GM12801 (cell line): ENCODE results near the gene HACD2.

Source experiments
- TF ChIP-seq, protein P1 (sequence below): IDR thresholded peaks from one replicate; pipeline ENCODE4 v1.5.1; 2011; ENCODE audit warnings: control low read depth; ENCODE audit not compliant: insufficient read length; ENCODE audit errors: extremely low read depth

HACD2 gene

DNA sequence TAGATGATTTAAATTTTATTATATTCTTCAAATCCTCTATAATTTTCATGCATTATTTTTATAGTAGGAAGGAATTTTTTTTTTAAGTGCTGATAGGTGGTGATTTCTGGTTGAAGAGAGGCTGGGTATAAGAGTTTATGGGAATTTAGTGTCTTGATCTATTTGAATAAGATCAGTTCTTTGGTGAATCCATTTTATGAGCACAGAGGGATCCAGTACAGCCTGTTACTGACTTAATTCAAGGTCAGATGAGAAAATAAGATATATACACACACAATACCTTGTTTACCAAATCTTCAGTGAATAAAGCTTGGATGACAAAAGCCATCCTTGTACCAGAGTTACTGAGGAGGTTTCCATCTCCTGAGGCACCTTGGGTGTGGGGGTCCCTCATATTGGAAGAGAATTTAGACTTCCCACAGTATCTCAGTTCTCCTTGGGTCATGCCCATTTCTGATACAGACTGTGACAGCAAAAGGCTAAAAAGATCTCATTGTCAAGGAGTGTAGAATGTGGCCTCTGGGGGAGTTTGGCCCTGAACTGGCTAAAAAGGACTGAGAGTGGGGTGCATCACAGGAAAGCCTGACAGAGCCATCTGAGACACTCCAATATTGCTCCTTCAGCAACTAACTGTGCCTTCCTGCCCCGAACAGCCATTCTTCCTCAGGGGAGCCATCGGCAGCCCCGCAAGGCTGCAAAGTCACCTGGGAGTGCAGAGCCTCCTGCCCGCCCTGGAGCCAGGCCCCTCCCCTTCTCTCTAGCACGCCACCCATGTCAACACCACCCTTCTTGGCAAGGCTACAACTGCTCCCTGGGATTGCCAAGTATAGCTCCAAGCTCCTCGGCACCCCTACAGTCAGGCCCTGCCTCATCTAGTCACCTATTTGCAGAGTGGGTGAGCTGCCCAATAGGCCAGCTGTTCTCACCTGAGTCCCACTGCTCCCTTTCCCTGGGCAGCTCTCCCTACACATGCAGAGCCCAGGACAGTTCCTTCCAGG is 43.1 kb upstream of the HACD2 start:
- TF ChIP-seq, protein P1, sequence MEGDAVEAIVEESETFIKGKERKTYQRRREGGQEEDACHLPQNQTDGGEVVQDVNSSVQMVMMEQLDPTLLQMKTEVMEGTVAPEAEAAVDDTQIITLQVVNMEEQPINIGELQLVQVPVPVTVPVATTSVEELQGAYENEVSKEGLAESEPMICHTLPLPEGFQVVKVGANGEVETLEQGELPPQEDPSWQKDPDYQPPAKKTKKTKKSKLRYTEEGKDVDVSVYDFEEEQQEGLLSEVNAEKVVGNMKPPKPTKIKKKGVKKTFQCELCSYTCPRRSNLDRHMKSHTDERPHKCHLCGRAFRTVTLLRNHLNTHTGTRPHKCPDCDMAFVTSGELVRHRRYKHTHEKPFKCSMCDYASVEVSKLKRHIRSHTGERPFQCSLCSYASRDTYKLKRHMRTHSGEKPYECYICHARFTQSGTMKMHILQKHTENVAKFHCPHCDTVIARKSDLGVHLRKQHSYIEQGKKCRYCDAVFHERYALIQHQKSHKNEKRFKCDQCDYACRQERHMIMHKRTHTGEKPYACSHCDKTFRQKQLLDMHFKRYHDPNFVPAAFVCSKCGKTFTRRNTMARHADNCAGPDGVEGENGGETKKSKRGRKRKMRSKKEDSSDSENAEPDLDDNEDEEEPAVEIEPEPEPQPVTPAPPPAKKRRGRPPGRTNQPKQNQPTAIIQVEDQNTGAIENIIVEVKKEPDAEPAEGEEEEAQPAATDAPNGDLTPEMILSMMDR, result no peak

DNA sequence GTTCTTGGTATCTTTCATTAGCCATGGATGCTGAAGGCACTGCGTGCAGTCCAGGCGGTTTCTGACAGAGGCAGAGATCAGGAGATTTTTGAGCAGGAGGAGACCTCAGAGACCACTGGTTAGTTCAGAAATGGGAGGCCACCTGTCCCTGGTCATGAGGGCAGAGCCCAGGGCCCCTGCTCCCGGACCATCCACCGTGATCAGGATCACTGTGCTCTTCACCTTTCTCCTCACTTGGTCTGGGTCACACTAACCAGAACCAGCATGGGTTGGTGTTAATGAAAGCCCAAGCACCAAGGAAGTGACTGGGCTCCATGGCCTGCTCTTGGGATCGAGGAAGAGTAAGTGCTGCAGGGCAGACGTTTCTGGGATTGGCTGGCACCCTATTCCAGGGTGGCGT is 42.0 kb upstream of the HACD2 start:
- TF ChIP-seq, protein P1, result no peak

DNA sequence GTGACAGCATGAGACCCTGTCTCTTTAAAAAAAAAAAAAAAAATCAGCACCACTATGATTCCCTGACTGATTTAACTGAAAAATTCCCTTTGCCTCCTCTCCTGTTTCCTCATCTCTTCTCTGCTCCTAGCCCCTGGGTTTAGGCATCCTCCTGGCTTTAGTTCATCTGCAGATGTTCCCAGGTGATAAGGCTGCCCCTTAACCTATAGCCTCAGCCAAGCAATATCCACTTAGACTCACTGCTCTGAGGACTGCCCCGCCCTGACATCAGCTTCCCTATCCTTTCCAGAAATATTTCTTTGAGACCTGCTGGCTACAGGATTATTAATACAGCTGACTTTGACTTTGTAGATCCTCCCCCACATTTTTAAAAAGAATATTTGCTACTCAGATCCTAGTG is 39.4 kb upstream of the HACD2 start:
- TF ChIP-seq, protein P1, result no peak

DNA sequence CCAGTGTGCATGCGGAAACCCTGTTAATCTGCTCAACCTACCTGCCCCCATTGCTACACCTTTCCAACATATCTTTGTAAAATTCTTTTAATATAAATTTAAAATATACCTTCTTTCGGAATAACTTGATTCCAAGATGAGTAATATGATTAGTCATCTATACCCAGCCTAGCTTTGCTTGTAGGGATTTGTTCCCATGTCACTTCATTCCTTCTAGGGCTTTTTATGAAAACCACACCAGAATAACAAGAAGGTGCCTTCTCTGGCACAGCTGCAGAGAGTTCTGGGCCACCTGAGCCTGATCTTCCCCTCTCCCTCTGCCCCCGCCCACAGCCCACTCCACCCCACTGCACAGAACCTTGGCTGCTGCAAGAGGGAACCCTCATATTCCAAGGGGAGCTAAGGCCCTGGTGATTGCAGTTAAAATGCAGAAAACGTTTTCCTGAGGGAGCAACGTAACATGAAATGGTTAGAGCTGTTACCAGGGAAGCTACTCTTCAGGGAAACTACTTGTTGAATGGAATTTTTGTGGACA is 38.6 kb upstream of the HACD2 start:
- TF ChIP-seq, protein P1, result no peak

DNA sequence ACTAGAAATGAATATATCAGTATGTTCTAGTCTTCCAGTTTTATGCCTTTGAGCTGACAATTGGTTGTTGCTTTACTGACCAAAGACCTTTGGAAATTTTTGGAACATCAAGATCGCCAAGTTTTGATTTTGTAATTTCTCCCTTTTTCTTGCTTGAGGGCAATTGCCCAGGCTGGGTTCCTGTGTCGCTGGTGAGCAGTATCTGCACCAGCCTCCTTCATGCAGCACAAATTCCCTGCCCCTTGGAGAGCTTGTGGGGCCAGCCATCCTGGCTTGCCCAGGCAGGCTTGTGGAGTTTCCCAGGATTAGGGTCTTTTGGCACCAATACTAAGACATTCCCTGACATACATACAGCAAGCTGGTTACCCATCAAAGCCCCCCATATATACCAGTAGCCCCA is 37.9 kb upstream of the HACD2 start:
- TF ChIP-seq, protein P1, result no peak

DNA sequence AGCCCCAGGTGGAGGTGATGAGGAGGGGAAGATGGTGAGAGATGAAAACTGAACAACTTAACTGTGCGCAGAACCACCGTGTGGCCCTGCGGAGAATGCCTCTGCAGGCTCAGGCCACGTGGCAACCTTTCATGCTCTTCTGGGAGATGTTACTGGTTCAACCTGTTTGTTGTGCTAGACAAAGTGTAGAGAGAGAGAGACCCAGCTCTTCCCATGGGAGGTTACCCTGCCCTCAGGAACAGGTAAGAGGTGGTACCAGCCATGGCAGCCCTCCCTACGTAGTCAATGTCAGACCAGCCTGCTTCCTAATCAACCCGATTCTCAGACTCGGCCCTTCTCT is 37.0 kb upstream of the HACD2 start:
- TF ChIP-seq, protein P1, result no peak

DNA sequence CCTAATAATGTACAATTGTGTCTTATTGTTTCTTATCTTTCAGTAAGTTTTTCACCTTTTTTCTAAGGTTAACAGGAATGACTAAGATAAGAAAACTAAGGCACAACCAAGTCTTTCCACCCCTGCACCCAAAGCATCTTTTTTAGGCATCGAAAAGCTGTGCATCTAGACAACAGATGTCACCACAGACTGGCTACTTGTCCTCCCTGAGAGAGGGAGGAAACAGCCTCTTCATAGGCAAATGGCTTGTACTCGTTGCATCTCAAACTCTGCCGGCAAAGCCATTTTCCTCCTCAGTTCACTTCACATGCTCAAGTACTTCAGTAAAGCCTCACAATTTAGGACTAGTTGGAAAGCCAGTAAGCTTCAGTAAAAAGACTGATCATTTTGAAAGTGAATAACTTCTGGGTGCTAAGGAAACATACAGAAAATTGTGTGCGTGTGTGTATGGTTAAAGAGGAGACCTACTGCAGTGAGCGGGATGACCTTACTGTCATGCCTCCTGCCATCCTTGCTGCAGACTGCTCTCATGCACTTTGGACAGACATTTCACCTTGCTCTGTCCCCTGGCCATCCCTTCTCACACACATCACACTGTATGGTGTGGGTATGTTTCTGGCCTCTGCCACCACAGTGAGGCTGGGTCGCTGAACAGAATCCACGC is 36.5 kb upstream of the HACD2 start:
- TF ChIP-seq, protein P1, result no peak
